Heart left ventricle (tissue), 13 donors: Measurements from ENCODE around the gene MAN2B2.

ENCODE experiments used
- CTCF ChIP-seq, 12 donors: fragments of 200-600 bp; sonication (generic) in 4 of 12; IDR thresholded peaks; one replicate each; pipeline versions ENCODE4 v1.5.0 to v1.8.0; 2018 to 2022; ENCODE audit warnings: antibody characterized with exemption in 12 of 12, mild to moderate bottlenecking in 5 of 12
- POLR2A ChIP-seq, 2 donors: fragments of 450-650 bp; IDR thresholded peaks; one replicate each; pipeline ENCODE4 v1.6.1; 2017; ENCODE audit warnings: antibody characterized with exemption in 2 of 2, mild to moderate bottlenecking in 2 of 2, moderate library complexity in 2 of 2
- donor health status: ischemic (EF 13 %, LVEDD 7.1; RV severe dilation, severe dysfunction).
- donor health status: DM: no; HTN: yes; CAD: no.
- donor health status: DM: no; HTN: no; CAD: no.
- donor health status: ischemic (EF 25% LVEDD 6.9; RV normal size, moderate dysfunction).
- donor health status: ischemic (EF 25% LVEDD 5.7; RV mildly dilated, moderate dysfunction).
- donor health status: ischemic (EF 35%, LVEDD 5.7; RV mildly dilated, moderate dysfunction).
- donor health status: nonischemic (EF 11% LVEDD 7.7; RV severe dilation, severe dysfunction).
- donor health status: DM: yes; HTN: yes; CAD: no.
- donor health status: PGD.
- donor health status: ischemic (EF 29% LVEDD 5.4; RV normal size, mild dysfunction).
- donor health status: nonischemic (EF 23%, LVEDD 6.1; RV moderate dilation, normal function).

- TF ChIP-seq POLR2A (IDR thresholded peaks at IDR 0.05) (no peak), CTCF (IDR thresholded peaks at IDR 0.05) (no peak)
These were observed 64.2 kb downstream of the MAN2B2 start for GRCh38 chr4:6639137-6639680.
